ENCODE data around the gene PSME2. TPM values are rescaled to one million over a fixed set of nuclear protein-coding genes. Genes with fewer than 3 reads are reported as not detected.
A peak's percentile ranks its signal among the peaks of the same experiment; 100 is the strongest.

The PSME2 gene
- total and polyA plus RNA-seq, 2 of the 13 experiments (the other 11 are each of a cell fraction or from before 2014, with no cell fraction given) = 332 to 716 TPM

DNA sequence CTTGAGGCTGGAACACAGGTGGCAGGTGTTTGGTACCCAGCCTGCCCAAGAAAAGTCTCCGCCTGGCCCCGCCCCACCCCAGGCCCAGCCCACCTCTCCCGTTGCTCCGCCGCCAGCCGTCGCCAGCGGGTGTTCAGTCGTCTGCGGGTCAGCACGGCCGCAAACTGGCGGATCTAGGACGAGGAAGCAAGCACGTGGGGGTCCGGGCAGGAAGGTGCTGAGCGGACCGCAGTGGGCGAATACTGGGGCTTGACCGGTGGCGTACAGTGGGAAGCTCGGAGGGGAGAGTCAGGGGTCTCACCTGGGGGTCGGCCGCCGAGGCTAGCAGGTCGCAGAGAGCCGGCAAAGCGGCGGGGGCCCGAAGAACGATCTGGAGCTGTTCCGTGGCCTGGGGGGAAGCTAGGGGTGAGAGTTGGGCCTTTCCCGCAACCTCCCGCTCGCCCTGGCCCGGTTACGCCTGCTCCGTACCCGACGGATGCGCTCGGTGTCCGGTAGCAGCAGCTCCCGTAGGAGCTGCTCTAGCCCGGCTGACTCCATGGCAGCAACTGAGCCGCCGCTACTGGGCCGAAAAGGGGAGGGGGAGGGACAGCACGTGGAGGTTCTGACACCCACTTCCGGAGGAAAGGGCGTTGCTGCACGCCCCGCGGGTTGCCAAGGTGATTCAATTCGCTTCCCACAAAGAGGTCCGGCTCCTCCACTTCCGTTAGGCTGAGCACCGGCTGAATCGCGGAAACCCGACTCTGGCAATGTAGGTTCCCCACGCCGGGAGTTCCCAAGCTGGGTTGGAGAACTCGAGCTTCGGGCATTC is 42.0 kb upstream of the PSME2 start, which contains the start of gene IPO4 (continued):
- TF ChIP-seq, protein P1, sequence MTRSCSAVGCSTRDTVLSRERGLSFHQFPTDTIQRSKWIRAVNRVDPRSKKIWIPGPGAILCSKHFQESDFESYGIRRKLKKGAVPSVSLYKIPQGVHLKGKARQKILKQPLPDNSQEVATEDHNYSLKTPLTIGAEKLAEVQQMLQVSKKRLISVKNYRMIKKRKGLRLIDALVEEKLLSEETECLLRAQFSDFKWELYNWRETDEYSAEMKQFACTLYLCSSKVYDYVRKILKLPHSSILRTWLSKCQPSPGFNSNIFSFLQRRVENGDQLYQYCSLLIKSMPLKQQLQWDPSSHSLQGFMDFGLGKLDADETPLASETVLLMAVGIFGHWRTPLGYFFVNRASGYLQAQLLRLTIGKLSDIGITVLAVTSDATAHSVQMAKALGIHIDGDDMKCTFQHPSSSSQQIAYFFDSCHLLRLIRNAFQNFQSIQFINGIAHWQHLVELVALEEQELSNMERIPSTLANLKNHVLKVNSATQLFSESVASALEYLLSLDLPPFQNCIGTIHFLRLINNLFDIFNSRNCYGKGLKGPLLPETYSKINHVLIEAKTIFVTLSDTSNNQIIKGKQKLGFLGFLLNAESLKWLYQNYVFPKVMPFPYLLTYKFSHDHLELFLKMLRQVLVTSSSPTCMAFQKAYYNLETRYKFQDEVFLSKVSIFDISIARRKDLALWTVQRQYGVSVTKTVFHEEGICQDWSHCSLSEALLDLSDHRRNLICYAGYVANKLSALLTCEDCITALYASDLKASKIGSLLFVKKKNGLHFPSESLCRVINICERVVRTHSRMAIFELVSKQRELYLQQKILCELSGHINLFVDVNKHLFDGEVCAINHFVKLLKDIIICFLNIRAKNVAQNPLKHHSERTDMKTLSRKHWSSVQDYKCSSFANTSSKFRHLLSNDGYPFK (CRISPR knock-in tag; IDR thresholded peaks at IDR 0.05; ENCODE audit: borderline replicate concordance) = peak; percentile 96
- no peak for TF ChIP-seq ZNF562 (CRISPR knock-in tag; IDR thresholded peaks at IDR 0.05; ENCODE audit: borderline replicate concordance)
- TF ChIP-seq, protein P2, sequence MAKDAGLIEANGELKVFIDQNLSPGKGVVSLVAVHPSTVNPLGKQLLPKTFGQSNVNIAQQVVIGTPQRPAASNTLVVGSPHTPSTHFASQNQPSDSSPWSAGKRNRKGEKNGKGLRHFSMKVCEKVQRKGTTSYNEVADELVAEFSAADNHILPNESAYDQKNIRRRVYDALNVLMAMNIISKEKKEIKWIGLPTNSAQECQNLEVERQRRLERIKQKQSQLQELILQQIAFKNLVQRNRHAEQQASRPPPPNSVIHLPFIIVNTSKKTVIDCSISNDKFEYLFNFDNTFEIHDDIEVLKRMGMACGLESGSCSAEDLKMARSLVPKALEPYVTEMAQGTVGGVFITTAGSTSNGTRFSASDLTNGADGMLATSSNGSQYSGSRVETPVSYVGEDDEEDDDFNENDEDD (CRISPR knock-in tag; IDR thresholded peaks at IDR 0.05; ENCODE audit: borderline replicate concordance) = peak; percentile 96
- TF ChIP-seq ZNF614 (CRISPR knock-in tag; IDR thresholded peaks at IDR 0.05; ENCODE audit: borderline replicate concordance) = peak; percentile 99
- no peak for TF ChIP-seq PLRG1 (conservative IDR thresholded peaks at IDR 0.05)
- TF ChIP-seq, protein P3, sequence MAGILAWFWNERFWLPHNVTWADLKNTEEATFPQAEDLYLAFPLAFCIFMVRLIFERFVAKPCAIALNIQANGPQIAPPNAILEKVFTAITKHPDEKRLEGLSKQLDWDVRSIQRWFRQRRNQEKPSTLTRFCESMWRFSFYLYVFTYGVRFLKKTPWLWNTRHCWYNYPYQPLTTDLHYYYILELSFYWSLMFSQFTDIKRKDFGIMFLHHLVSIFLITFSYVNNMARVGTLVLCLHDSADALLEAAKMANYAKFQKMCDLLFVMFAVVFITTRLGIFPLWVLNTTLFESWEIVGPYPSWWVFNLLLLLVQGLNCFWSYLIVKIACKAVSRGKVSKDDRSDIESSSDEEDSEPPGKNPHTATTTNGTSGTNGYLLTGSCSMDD (CRISPR knock-in tag; IDR thresholded peaks at IDR 0.05) = no peak; the same call in none of the 2 replicates
- TF ChIP-seq ZMAT3 (CRISPR knock-in tag; conservative IDR thresholded peaks at IDR 0.05) = peak; percentile 95
- TF ChIP-seq ARID4A (CRISPR knock-in tag; IDR thresholded peaks at IDR 0.05; ENCODE audit: borderline replicate concordance) = peak; percentile 100
- TF ChIP-seq CREB1 (IDR thresholded peaks at IDR 0.05) = peak; percentile 87
- no peak for TF ChIP-seq CREB1 (CRISPR knock-in tag; IDR thresholded peaks at IDR 0.05)
- peak; percentile 100 for TF ChIP-seq EED (CRISPR knock-in tag; IDR thresholded peaks at IDR 0.05)
- TF ChIP-seq KLF9 (CRISPR knock-in tag; IDR thresholded peaks at IDR 0.05; ENCODE audit: low read depth) = peak; percentile 98
- TF ChIP-seq TFAP4 (IDR thresholded peaks at IDR 0.05; ENCODE audit: borderline replicate concordance, low read depth) = peak; percentile 89
- TF ChIP-seq NR3C1 (CRISPR knock-in tag; IDR thresholded peaks at IDR 0.05) = no peak
- TF ChIP-seq ZNF264 (CRISPR knock-in tag; IDR thresholded peaks at IDR 0.05) = peak; percentile 98
- peak; percentile 95 for TF ChIP-seq RELA (CRISPR knock-in tag; IDR thresholded peaks at IDR 0.05)
